HG02763 (cell line): ENCODE results near the gene LHX4.

Source experiments
- ATAC-seq: cut with Tn5 transposase; IDR thresholded peaks from one replicate; pipeline ENCODE4 v1.9.1; 2021; ENCODE audit warnings: mild to moderate bottlenecking, moderate library complexity; ENCODE audit not compliant: unreplicated experiment

Gene LHX4

DNA sequence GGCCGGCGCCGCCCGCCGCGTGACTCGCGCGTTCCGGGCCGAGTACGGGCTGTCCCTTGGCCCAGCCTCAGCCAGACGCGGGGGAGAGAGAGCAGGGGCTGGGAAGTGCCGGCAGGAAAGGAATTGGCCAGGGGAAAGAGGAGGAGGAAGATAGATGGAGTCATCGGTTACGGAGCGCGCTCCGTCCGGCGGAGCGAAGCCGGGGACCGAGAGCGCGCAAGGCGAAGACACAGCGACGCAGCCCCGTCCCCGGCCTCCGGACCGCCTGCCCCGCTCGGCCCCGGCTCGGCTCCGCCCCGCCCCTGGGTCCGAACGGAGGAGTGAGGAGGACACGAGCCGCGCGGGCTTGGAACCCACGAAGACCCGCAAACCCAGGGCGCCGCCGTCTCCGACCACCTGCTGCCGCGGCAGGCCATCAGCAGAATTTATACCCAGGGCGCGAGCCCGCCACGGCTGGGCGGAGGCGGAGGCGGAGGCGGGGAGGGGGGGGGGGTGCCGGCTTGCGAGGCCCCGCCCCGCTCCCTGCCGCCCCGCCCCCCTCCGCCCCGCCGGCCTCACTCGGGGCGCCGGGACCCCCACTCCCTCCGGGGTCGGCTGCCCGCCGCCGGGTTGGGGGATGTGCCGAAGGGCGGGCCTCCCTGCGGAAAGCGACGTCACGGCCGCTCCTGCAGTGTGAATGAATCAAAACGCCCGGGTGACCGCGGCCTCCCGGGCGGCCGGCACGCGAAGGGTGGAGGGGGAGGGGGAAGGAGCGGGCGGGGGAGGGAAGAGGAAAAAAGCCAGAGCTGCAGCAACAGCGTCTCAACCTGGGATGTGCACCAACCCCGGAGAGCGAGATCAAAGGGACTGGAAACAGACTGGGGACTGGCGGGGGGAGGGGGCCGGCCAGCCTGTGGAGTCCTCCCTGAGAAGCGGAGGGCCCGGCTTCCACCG, at the start of gene LHX4:
Gene LHX4 (plus strand): TSS at position 782 of the 933 bp plus-strand sequence. CDS start 266 bp downstream, outside the sequence.
- no peak for ATAC-seq

DNA sequence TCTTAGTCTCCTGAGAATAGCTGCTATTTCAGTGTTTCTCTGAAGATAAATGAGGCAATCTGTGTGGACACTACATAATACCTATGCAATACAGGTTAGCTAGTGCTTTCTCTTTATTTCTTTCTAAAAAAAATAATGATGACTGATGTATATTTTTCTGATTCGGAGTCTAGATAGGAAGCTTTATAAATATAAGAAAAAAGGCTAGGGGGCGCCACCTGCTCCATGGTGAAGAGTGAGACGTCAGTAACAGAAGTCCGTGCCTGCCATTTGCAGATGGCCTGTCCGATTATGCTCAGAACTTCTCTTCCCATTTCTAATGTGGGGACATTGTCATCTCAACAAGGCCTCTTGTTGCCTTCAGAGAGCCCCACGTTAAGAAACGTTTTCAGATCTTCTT, 49.0 kb upstream of the LHX4 start:
- no peak for ATAC-seq

DNA sequence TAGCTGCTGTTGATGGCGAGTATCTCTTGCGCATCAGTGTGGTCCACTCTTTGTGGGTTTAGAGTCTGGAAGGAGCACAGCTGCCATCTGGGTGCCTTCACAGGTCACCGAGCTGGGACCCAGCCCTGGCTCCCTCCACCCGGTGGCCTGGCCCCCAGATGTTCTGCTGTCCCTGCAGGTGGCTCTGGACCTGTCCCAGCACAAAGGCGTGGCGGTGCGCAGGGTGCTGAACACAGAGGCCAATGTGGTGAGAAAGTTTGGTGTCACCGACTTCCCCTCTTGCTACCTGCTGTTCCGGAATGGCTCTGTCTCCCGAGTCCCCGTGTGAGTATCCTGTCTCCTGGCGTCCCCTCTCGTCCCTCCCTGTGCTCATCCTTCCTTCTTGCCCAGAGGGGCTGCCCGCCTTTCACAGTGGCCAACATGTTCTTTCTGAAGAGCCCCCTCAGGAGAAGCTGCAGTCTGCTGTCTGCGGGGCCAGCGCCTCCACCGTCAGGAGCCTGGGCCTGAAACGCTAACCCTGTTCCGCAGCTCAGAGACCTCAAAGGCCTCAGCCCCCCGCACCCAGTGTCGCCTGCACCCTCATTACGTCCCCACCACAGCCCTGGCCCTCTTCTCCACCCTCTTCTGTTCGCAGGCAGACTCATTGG, 47.9 kb upstream of the LHX4 start:
- ATAC-seq = no peak

DNA sequence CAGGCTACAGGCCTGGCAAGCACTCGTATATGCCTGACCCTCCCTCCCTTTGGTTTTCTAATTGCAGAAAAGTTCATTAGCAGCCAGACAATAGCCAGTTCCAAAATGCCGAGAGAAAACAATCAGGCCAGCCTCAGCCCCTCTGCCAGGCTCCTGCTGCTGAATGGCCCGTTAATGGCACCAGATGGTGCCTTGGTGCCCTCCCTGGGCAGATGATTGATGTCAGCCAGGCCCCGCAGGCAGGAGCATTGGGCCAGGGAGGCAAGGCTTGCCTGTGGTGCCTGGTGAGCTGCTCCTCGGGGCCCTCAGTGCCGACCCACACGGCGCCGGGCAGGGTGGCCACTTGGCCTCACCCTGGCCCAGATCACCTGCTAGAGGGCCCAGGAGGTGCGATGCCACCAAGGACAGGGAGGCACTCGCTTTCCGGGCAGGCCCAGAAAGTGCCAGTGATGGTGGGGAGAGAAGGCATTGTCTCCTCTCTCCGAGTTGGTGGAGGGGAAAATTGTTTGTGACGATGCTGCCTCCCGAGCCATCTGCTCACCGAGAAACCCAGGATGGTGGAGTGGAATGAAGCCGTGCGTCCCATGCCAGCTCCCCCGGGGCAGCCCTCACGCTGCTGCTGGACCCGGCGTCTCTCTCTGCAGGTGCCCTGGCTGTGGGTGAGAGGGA, 47.3 kb upstream of the LHX4 start:
- ATAC-seq = no peak

DNA sequence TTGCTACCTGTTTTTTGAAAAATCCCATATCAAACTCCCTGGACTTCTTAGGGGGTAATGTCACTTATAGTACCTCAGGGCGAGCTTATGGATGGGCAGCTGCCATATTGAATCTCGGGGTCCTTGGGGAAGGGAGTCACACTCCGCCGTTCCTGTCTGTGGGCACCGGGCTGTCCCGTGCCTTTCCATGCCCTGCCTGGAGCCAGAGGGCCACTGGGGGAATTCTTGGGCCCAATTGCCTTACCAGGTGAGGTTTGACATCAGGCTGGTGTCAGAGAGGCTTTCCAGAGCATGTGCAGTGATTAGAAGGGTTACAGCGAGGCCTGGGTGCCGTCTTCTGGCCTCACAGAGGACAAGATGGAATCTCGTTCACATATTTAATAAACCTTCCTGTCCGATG, 46.6 kb upstream of the LHX4 start:
- ATAC-seq = no peak

DNA sequence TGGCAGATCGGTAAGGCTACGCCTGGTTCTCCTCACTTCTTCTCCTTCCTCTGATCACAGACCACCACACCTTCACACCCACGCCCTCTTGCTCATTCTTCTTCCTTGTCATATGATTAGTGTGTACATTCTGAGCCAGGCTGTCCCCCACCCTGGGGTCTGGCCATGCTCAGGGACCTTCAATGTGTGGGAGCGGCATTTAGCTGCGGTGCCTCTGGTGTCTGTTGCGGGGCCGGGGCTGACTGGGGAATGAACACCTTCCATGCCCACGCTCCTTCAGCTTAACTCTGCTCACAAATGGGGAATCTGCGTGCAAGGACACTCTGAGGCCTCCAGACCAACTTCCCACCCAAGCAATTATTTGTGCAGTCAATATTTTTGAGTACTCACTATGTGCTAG, 46.0 kb upstream of the LHX4 start:
- no peak for ATAC-seq

DNA sequence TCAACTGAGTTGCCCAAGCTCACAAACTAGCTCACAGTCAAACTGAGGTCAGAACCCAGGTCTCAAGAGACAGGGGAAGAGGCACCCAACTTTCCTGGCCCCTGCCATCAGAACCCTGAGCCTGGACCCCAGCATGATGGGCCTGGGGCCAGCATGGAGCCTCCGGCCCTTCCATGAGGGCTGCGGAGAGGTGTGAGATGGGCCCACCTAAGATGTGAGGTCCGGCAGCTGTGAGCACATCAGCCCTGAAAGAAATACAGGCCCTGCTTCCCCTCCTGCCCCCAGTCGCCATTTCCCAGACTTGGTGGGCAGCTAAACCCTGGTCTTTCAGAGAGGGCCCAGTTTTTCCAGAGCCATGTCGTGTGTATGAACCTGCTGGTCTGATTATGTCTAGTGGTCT, 44.8 kb upstream of the LHX4 start:
- ATAC-seq = no peak

DNA sequence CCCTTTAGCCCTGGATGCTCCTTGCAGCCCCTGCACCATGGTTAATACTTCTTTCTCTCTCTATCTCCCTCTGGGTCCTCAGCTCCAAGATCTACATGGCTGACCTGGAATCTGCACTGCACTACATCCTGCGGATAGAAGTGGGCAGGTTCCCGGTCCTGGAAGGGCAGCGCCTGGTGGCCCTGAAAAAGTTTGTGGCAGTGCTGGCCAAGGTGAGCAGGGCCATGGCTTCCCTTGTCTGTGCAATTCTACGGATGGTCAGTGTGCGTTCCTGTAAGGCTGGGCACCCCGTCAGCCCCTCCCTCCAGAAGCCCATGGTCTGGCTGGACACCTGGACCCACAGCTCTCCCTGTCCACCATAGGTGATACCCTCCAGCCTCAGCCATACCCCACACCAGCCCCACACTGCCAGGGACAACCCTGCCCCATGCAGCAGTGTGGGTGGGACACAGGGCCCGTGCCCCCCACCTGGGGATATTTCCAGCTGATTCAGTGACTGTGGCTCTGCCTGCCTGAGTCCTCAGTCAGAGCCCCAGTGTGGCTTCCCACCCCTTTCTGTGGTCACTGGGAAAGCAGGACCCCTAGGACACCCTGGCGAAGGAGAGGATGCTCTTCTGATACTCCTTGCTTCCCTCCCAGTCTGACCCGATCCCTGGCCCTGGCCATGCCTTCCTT, 44.0 kb upstream of the LHX4 start:
- no peak for ATAC-seq

DNA sequence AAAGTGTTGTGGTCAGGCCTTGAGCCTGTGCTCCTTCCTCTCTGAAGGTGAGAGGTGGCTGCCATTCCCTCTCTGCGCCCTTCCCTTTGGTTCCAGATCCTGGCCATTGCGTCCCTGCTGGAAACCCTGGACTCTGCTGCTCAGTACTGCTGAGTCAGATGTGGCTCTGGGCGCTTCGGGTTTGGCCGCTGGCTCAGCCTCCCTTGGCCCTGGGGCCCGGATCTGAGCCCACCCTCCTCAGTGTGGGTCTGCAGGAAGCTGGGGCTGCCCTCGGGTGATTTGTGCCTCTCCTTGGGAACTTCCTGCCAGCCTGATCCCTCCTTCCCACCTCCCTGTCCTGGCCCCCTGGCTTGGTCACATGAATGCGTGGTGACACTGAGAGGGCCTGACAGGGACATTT, 43.2 kb upstream of the LHX4 start:
- no peak for ATAC-seq

DNA sequence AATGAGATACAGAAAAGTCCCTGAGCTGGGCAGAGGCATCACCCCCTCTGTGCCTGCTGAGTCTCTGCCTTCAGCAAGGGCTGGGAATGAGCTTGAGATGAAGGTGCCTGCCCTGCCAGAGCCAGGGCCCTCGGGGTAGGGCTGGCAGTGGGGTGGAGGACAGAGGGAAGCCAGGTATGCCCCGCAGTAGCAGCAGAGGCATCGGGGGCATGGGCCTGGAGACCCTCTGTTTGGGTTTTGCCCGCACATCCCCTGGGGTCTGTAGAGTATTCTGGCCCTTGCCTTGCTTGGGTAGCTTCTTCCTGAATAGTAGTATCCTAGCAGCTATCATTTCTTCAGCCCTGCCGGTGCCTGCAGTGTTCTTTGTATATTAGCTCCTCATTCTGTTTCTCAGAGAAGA, 42.4 kb upstream of the LHX4 start:
- ATAC-seq = no peak

DNA sequence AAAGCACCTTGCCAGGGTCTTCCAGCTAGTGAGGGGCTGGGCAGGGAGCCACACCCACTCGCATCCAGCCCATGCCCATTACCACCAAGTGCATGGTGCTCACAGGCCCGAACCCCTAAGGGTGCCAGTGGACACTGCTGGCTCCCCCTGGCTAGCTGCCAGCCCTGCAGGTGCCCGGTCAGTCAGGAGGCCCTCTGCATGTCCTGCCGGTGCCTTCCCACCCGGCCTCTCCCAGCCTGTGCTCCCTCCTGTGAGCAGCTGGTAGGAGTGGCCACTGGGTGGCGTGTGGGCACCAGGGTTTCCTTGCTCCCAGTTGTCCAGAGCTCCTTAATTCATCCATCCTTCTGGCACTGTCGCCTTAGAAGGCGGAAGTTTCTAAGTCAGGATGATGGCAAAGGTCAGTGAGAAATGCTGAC, 42.0 kb upstream of the LHX4 start:
- no peak for ATAC-seq

DNA sequence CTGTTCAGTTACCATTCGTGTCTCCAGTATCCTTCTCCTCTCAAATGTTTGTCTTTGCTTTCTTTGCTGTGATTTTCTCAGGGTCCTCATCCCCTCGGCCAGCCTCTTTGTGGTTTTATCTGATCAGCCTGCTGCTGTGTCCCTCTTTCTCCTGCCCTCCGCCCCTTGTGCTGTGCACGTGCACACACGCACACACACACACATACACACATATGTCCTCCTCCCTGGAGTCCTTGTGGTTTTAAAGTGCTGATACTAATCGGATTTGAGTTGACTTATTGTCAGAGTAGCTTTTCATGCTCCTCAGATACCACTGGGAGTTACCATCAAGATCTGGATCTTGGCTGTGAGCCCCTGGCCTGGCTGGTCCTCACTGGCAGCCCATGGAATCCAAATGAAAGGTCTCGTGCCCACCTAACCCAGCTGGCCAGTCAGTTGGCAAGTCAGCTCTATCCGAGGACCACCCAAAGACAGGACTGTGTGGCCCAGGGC, 41.3 kb upstream of the LHX4 start:
- no peak for ATAC-seq

DNA sequence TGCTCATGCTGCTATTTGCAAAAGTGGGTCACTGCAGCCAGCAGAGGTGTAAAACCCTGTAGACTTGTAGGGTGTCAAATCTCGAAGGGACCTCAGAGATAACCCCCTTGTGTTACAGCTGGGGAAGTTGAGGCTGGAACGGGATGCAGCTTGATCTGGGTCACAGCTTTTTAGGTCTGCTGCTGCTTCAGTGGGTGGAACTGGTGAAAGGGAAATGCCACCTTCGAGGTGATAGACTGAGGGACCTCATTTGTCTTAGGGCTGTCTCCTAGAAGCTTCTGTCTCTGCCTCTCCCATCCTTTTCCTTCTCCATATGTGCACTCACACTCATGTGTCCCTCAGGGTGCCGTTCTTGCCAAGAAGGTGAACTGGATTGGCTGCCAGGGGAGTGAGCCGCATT, 40.0 kb upstream of the LHX4 start:
- no peak for ATAC-seq

DNA sequence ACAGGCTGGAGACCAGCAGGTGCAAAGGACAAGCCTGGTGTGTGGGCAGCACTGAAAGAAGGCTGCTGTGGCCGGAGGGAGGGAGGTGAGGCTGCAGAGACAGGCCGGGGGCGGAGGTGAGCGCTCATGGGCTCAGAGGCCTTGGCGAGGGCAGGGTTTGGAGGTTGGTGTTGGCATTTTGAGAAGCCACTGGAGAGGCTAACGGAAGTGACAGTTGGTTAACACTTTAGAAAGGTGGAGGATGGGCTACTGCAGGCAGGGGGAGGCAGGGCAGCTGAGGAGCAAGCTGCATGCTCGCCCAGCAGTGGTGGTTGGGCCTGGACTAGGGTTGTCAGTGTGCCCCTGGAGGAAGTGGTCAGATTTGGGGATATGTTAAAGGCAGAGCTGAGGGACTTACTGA, 37.9 kb upstream of the LHX4 start:
- ATAC-seq = no peak

DNA sequence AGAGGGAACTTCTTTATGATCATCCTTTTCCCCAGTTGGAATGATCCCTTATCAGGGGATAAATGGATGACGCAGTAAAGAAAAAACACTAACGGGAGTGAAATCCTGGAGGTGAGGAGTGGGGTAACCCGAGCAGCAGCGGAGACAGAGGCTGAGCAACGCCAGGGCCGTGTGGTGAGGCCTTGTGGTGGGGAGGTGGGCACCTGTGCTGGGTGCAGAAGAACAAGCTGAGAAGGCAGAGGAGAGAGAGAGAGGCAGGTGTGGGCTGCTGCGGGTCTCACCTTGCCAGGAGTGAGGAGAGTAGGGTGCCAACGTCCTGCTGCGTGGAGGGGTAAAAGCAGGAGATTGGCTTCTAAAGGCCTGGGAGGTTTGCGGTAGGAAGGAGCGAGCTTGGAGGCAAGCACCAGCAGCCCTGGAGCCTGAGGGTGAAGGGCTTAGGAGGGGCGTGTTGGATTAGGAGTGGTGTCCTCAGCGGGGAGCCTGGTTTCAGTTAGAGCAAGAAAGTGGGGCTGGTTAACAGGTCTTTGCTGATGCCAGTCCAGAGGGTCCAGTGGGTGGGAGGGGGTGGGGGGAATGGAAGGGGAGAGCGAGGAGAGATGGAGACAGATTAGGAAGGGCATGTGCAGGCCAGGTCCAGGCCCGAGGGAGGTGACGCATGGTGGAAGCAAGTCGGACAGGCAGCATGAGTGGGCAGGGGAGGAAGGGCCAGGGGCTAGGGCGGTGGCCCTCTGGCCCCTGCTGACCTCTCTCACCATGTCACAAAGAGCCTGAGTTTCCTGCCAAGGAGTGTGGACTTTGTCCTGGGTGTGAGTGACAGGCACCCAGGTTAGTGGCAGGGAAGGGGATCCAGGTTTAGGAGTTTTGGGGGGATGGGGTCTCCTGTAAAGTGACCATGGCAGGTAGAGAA, 36.7 kb upstream of the LHX4 start:
- no peak for ATAC-seq

DNA sequence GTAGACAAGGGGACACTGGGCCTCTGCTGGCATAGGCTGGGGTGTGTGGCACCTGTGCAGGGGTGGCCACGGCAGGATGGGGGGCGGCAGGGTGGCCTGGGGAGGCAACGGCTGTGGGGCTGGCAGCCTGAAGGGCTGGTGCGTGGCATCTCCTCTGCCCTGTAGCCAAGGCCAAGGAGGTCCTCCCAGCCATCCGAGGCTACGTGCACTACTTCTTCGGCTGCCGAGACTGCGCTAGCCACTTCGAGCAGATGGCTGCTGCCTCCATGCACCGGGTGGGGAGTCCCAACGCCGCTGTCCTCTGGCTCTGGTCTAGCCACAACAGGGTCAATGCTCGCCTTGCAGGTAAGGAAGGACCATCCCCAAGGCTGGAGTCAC, 36.0 kb upstream of the LHX4 start:
- ATAC-seq = no peak

DNA sequence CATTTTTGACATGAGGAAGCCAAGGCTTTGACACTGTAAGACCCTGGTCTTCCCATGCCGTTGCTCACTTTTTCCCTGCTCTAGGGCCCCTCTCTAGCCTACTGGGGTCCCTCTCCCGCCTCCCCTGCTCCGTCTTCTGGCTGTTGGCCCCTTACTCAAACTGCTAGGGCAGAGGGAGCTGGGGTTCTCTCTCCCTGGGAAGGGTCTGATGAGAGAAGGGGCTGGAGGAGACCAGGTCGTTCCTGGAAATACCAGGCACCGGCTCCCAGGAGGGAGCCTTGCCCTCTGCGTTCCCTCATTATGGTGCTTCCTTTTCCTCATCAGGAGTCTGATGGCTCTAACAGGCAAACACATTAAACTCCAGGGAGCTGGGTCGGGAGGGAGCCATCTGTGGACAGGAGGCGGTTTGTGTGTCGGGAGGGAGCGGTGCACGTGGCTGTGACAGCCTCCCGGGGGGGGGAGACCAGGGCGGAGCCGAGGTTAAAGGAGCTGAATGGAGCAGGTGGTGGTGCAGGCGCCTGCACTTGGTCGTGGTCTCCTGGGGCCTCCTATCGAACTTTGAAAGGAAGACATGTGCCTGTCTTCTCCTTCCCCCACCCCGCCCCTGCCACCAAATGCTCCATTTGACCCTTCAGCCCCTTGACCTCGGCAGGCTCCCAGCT, 35.4 kb upstream of the LHX4 start:
- ATAC-seq = no peak

DNA sequence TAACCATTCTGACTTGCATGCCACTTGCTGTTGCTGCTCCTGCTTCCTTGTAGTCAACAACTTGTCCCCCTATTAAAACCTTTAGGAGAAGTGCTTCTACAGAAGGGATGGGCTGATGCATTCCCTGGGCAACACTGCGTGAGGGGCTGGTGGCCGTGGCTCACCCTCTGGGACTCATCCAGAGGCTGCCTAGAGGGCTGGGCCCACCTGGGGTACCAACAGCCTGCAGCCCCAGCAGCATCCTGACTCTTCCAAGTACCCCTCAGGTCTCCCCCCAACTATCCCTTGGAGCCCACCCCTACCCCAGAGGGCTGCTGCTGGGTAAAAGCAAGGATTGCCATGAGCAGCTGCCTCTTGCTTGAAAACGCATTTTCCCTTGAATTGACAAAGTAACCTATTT, 34.7 kb upstream of the LHX4 start:
- ATAC-seq = no peak

DNA sequence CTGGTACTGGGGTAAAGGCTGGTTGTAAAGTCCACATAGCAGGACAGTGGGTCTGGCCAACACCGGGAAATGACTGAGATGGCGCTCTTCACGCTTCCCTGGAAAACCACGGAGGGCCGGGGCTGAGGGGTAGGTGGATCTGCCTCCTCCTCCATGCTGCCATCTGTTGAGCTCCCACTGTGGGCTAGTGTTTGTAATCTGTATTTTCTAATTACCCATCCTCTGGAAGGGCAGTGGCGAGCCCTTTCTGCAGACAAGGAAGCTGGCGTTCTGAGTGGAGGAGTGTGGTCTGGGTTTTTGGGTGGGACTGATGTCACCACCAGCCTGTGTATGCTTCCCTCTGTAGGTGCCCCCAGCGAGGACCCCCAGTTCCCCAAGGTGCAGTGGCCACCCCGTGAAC, 34.1 kb upstream of the LHX4 start:
- no peak for ATAC-seq
